ENCODE results near the gene YTHDC2. TPM values are rescaled to one million over a fixed set of nuclear protein-coding genes. Genes with fewer than 3 reads are reported as not detected.

YTHDC2 gene
- total and polyA plus RNA-seq, 2 of the 13 experiments (the other 11 are each of a cell fraction or from before 2014, with no cell fraction given), result 6.7 to 17.8 TPM

GRCh38 chr5:113488645-113489184 is 24.8 kb upstream of the YTHDC2 start (continued):
- TF ChIP-seq JUN (CRISPR knock-in tag; IDR thresholded peaks at IDR 0.05) (no peak), MTF1 (CRISPR knock-in tag; IDR thresholded peaks at IDR 0.05) (no peak), ZNF790 (CRISPR knock-in tag; IDR thresholded peaks at IDR 0.05; ENCODE audit: borderline replicate concordance) (no peak), HMGXB4 (CRISPR knock-in tag; IDR thresholded peaks at IDR 0.05; ENCODE audit: borderline replicate concordance in 1 of 2, low read depth in 1 of 2) (0 out of 4 replicates have a peak, but pooled peaks of 1 of the 2 experiments have one; percentile 5), FOSL1 (CRISPR knock-in tag; IDR thresholded peaks at IDR 0.05; ENCODE audit: borderline replicate concordance) (no peak), ZNF513 (CRISPR knock-in tag; conservative IDR thresholded peaks at IDR 0.05) (no peak), ZSCAN5A (CRISPR knock-in tag; IDR thresholded peaks at IDR 0.05; ENCODE audit: borderline replicate concordance) (0 out of 2 replicates have a peak, but pooled peaks have one; percentile 3), RBM39 (IDR thresholded peaks at IDR 0.05; ENCODE audit: low read depth, low read length, poor library complexity, severe bottlenecking) (no peak), PHB2 (IDR thresholded peaks at IDR 0.05; ENCODE audit: partially characterized antibody) (no peak), NCOA2 (CRISPR knock-in tag; IDR thresholded peaks at IDR 0.05) (no peak), HOXA9 (CRISPR knock-in tag; IDR thresholded peaks at IDR 0.05; ENCODE audit: borderline replicate concordance) (no peak), ZNF589 (CRISPR knock-in tag; conservative IDR thresholded peaks at IDR 0.05) (0 out of 2 replicates have a peak, but pooled peaks have one; percentile 5), XRCC5 (optimal IDR thresholded peaks at IDR 0.05; ENCODE audit: low read length) (peak; percentile 10), POLR2A (IDR thresholded peaks at IDR 0.05; ENCODE audit: insufficient read depth in 1 of 2, low read depth in 2 of 2, low read length in 2 of 2) (no peak), SYNCRIP (IDR thresholded peaks at IDR 0.05; ENCODE audit: insufficient read depth, low read depth, low read length) (no peak), NFYC (CRISPR knock-in tag; IDR thresholded peaks at IDR 0.05) (0 out of 2 replicates have a peak, but pooled peaks have one; percentile 5), ZNF562 (CRISPR knock-in tag; IDR thresholded peaks at IDR 0.05; ENCODE audit: borderline replicate concordance) (no peak; the same call in 1 of the 2 replicates), NPAS2 (CRISPR knock-in tag; IDR thresholded peaks at IDR 0.05; ENCODE audit: borderline replicate concordance) (no peak), JUNB (CRISPR knock-in tag; IDR thresholded peaks at IDR 0.05; ENCODE audit: borderline replicate concordance) (0 out of 2 replicates have a peak, but pooled peaks have one; percentile 18), NR0B2 (CRISPR knock-in tag; IDR thresholded peaks at IDR 0.05) (no peak), AKAP8 (CRISPR knock-in tag; IDR thresholded peaks at IDR 0.05) (no peak)

Measured in HepG2 (cell line).